Measurements from ENCODE around the gene MRFAP1L1.
"Not testable (repeated sequence)": the region's sequence is repeated elsewhere in the genome, so short reads cannot be mapped to it uniquely, and the experiment has no call there.

MRFAP1L1 gene

GRCh38 chr4:6733358-6734164 is 23.9 kb upstream of the MRFAP1L1 start:
- no peak for FAIRE-seq

DNA sequence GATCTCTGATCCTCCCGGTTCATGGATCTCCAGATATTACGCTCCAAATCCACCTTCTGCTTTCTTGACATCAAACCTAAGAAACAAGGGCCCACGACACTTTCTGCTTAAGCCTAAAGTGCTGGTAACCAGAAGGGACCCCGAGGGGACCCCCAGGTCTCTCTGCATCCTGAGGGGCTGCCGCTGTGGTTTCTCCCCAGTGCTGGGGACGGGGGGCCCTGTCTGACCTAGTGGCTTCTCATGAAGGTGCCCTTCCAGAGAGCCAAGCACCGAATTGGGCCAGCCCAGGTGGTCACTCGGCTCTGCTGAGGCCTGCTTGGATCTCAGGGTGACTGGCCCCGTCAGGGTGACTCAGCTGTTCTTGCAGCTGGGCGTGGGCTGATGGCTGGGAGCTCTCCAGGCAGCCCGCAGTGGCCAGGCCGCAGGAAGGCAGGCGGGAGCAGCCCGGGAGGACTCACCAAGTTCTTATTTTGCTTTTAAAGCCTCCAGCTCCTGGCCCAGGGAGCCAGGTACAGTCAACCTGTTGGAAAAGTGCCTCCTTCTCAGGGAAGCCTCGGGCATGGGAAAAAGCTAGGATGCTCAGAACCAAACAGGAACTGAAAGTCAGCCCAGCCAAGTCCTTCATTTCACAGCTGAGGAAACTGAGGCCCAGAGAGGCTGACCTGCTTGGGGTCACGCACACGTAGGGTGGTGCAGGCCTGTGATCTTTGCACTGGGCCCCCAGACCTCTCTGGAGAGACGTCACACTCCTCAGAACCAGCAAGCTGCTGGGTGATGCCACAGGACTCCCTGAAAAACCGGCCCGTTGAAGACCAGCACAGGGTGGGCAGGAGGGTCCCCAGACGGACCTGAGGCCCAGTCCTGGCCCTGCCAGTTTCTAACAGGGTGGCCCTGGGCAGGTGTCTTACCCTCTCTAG is 23.0 kb upstream of the MRFAP1L1 start:
- FAIRE-seq: no peak

- FAIRE-seq: no peak
Observed at GRCh38 chr4:6731780-6732179, 22.1 kb upstream of the MRFAP1L1 start.

GRCh38 chr4:6731318-6731675 is 21.6 kb upstream of the MRFAP1L1 start:
- FAIRE-seq: no peak

GRCh38 chr4:6730603-6731317 is 21.1 kb upstream of the MRFAP1L1 start:
- FAIRE-seq: no peak

- FAIRE-seq: no peak
Observed at GRCh38 chr4:6728320-6729029, 18.8 kb upstream of the MRFAP1L1 start.

DNA sequence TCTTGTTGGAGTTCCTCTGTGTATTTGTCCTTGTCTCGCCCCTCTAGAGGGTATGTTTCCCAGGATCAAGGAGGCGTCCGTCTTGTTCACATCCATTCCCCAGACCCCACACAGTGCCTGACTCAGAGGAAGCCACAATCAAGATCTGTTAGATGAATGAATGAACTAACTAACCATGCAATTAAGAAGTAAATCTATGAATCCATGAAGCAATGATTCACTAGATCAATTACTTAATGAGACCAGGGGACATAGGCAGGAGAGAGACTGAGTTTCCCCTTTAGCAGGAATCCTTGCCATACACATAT is 18.2 kb upstream of the MRFAP1L1 start:
- no peak for FAIRE-seq

DNA sequence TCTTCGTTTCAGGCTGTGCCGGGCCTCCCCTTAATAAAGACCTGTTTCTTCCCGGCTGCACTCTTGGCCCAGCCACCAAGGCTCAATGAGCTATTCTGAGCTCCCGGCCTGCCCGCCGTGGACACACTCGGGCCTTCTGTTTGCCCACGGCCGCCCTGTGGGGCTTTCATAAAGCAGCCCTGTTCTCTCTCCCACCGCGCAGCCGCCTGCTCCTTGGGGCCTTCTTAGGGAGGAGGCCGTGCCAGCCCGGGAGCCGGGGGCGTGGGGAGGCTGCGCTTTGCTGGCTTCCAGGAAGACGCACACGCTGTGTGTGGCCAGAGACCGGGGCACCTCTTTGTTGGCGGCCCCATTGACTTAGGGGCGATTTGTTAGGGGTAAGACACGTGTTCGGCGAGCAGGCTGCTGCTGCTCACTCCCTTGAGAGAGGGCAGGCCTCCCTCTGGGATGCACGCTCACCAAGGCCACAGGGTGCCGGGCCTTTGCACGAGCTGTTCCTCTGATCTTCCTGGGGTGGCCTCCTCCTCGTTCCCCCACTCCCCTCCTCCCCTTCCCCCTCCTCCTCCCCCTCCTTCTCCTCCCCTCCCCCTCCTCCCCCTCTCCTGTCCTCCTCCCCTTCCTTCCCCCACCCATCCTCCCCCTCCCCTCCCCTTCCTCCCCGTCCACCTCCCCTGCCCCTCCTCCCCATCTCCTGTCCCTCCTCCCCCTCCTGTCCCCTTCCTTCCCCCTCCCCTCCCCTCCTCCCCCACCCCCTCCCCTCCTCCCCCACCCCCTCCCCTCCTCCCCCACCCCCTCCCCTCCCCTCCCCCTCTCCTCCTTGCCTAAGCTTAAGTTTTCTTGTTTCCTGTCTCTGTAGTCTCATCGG is 17.6 kb upstream of the MRFAP1L1 start:
- no peak for FAIRE-seq

- not testable (repeated sequence) for FAIRE-seq
Observed at GRCh38 chr4:6725427-6725961, 15.8 kb upstream of the MRFAP1L1 start.

GRCh38 chr4:6724421-6725111 is 14.9 kb upstream of the MRFAP1L1 start:
- FAIRE-seq: no peak

GRCh38 chr4:6723851-6724250 is 14.2 kb upstream of the MRFAP1L1 start:
- no peak for FAIRE-seq

DNA sequence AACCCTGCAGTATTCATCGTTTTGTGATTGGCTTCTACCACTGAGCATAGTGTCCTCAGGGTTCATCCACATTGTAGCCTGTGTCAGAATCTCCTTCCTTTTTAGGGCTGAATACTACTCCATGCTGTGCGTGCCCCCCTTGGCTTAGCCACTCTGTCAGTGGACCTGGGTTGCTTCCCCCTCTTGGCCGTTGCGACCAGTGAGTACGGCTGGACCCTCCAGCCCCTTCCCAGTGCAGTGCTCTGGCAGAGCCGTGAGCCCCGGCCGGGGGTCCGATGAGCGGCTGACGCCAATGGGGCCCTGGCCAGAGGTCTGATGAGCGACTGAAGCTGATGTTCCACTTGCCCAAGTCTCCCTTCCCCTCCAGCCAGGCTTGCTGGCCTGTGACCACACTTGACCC is 13.2 kb upstream of the MRFAP1L1 start:
- FAIRE-seq: no peak

GRCh38 chr4:6721121-6721520 is 11.5 kb upstream of the MRFAP1L1 start:
- FAIRE-seq: no peak

DNA sequence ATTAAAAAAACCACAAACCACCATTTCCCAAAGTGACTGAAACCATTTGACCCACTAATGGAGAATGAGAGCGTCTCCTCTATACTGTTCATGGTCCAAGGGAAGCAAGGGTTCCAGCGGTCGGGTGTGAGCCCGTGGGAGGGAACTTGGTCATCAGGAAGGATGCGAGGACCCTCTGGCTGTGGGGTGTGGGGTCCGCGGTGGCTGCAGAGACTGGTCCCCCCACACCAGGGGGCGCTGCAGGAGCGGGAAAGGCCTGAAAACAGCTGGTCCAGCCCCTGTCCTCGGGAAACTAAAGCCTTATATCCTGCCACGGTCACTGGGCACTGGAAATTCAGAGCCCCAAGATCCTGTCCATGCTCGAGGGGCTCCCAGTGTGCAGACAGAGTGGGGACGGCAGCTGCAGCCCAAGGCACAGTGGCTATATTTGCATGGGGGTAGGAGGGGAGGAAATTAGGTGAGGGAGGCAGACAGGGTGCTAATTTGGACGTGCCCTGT is 10.6 kb upstream of the MRFAP1L1 start:
- no peak for FAIRE-seq

DNA sequence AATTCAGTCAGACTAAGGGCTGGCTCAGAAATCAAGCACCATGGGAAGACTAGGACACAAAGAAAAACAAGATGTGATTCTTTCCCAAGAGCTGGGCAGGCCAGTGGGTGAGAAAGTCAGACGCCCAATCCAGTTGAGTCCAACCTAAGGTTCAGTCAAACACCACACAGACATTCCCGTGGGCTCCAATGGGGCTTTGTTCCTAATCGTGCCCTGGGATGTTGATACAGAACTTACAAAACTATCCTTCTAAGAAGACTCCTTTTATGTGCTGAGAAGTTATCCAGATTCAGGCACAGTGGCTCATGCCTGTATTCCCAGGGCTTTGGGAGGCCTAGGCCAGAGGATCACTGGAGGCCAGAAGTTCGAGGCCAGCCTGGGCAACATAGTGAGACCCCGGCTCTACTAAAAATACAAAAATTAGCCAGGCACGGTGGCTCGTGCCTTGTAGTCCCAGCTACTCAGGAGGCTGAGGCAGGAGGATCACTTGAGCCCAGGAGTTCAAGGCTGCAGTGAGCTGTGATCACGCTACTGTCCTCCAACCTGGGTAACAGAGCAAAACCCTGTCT is 10.0 kb upstream of the MRFAP1L1 start:
- no peak for FAIRE-seq

- no peak for FAIRE-seq
Observed at GRCh38 chr4:6718932-6719610, 9.4 kb upstream of the MRFAP1L1 start.

GRCh38 chr4:6716958-6717655 is 7.4 kb upstream of the MRFAP1L1 start:
- FAIRE-seq: no peak

- FAIRE-seq: no peak
Observed at GRCh38 chr4:6716018-6716911, 6.6 kb upstream of the MRFAP1L1 start, which contains the start of gene BLOC1S4. BLOC1S4 (plus strand) TSS chr4:6716174; CDS start chr4:6716210, 36 bp downstream.

Measured in endometrium (tissue), 2 donors.